Gastrocnemius medialis (tissue), 4 donors: ENCODE results near the gene PTGIS.

ENCODE experiments used
- POLR2A ChIP-seq, 2 donors: fragments of 450-650 bp; IDR thresholded peaks; one replicate each; pipeline ENCODE4 v1.6.1; 2017; ENCODE audit warnings: antibody characterized with exemption in 2 of 2, mild to moderate bottlenecking in 2 of 2, moderate library complexity in 2 of 2
- TF ChIP-seq, protein P1 (sequence below), 5 experiments: fragments of 450-650 bp in 3 of 5; fragments of 200-600 bp in 2 of 5; sonication (generic) in 2 of 5; IDR thresholded peaks in 4 of 5; conservative IDR thresholded peaks in 1 of 5; 1 replicate in 4 of 5; 2 replicates in 1 of 5; pipeline ENCODE4 v1.5.1; 2016 to 2019; ENCODE audit warnings: antibody characterized with exemption in 5 of 5, mild to moderate bottlenecking in 3 of 5, moderate library complexity in 3 of 5

- TF ChIP-seq POLR2A (IDR thresholded peaks at IDR 0.05): no peak
- TF ChIP-seq, protein P1, sequence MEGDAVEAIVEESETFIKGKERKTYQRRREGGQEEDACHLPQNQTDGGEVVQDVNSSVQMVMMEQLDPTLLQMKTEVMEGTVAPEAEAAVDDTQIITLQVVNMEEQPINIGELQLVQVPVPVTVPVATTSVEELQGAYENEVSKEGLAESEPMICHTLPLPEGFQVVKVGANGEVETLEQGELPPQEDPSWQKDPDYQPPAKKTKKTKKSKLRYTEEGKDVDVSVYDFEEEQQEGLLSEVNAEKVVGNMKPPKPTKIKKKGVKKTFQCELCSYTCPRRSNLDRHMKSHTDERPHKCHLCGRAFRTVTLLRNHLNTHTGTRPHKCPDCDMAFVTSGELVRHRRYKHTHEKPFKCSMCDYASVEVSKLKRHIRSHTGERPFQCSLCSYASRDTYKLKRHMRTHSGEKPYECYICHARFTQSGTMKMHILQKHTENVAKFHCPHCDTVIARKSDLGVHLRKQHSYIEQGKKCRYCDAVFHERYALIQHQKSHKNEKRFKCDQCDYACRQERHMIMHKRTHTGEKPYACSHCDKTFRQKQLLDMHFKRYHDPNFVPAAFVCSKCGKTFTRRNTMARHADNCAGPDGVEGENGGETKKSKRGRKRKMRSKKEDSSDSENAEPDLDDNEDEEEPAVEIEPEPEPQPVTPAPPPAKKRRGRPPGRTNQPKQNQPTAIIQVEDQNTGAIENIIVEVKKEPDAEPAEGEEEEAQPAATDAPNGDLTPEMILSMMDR (IDR thresholded peaks at IDR 0.05 in 4 of 5, conservative IDR thresholded peaks at IDR 0.05 in 1 of 5): no peak
Measured at GRCh38 chr20:49548371-49548947, 19.5 kb downstream of the PTGIS start.
